HepG2 (cell line): Measurements from ENCODE around the gene SOX12.
A peak's percentile ranks its signal among the peaks of the same experiment; 100 is the strongest.
"Not testable (repeated sequence)": the region's sequence is repeated elsewhere in the genome, so short reads cannot be mapped to it uniquely, and the experiment has no call there.

ENCODE experiments used
- AKAP8 ChIP-seq: sonication (generic); formaldehyde crosslinking; IDR thresholded peaks from 2 replicates; pipeline ENCODE4 v1.5.1; 2020; ENCODE audit warnings: mild to moderate bottlenecking, missing genetic modification reagents
- CTCF ChIP-seq: sonication (generic); formaldehyde crosslinking; IDR thresholded peaks from 2 replicates; pipeline ENCODE4 v1.5.0; 2020; ENCODE audit warnings: mild to moderate bottlenecking, missing genetic modification reagents, moderate library complexity
- FOXK1 ChIP-seq: sonication (generic); formaldehyde crosslinking; IDR thresholded peaks from 2 replicates; pipeline ENCODE4 v1.4.0; 2020; ENCODE audit warnings: low read depth, missing genetic modification reagents, borderline replicate concordance
- KDM1A ChIP-seq: IDR thresholded peaks from 2 replicates; pipeline ENCODE4 v1.6.1; 2016; ENCODE audit warnings: missing compliant biosample characterization
- POLR2AphosphoS5 ChIP-seq: IDR thresholded peaks from 2 replicates; pipeline ENCODE4 v1.6.1; 2012; ENCODE audit warnings: low read depth, low read length
- ZBTB8A ChIP-seq: sonication (generic); formaldehyde crosslinking; IDR thresholded peaks from 2 replicates; pipeline ENCODE4 v1.4.0; 2020; ENCODE audit warnings: mild to moderate bottlenecking, low read depth, missing genetic modification reagents, borderline replicate concordance
- ZNF550 ChIP-seq: sonication (generic); formaldehyde crosslinking; IDR thresholded peaks from 2 replicates; pipeline ENCODE4 v1.4.0; 2020; ENCODE audit warnings: mild to moderate bottlenecking, missing genetic modification reagents, borderline replicate concordance

GRCh38 chr20:372543-373082 is 47.3 kb downstream of the SOX12 start:
- TF ChIP-seq CTCF (CRISPR knock-in tag); AKAP8 (CRISPR knock-in tag); ZNF550 (CRISPR knock-in tag); FOXK1; POLR2AphosphoS5; ZBTB8A: not testable (repeated sequence)
- TF ChIP-seq KDM1A (CRISPR knock-in tag), result peak; percentile 10; the same call in 1 of the 2 replicates
